GM23338 (cell line): Measurements from ENCODE around the gene CDYL2. TPM values are rescaled to one million over a fixed set of nuclear protein-coding genes. Genes with fewer than 3 reads are reported as not detected.

ENCODE experiments used
- ATAC-seq: fragments of 200-7000 bp; cut with Tn5 transposase; 3 replicates; pipeline ENCODE4 v1.9.1; 2020
- DNase-seq: peaks from one replicate; pipeline ENCODE4 v3.0.0-alpha.2; 2015; ENCODE audit warnings: low spot score
- H2AFZ ChIP-seq: fragments of 200-600 bp; sonication (generic); 2 replicates; pipeline ENCODE4 v1.8.0; 2016; ENCODE audit warnings: antibody characterized with exemption, mild to moderate bottlenecking, moderate library complexity
- H3F3A ChIP-seq: fragments of 200-600 bp; sonication (generic); replicated peaks from 2 replicates; pipeline ENCODE4 v1.8.0; 2017; ENCODE audit warnings: antibody characterized with exemption, mixed run types, low read depth
- H3K27ac ChIP-seq: fragments of 200-600 bp; sonication (generic); 2 replicates; pipeline ENCODE4 v1.6.1; 2016; ENCODE audit warnings: low read depth
- H3K27me3 ChIP-seq: fragments of 200-600 bp; sonication (generic); 2 replicates; pipeline ENCODE4 v1.8.0; 2016; ENCODE audit warnings: mild to moderate bottlenecking, mixed run types, moderate library complexity; ENCODE audit not compliant: insufficient read depth
- H3K36me3 ChIP-seq: fragments of 200-600 bp; sonication (generic); 2 replicates; pipeline ENCODE4 v1.8.0; 2016; ENCODE audit warnings: mild to moderate bottlenecking; ENCODE audit not compliant: insufficient read depth
- H3K4me1 ChIP-seq: fragments of 200-600 bp; sonication (generic); 2 replicates; pipeline ENCODE4 v1.8.0; 2016; ENCODE audit warnings: mild to moderate bottlenecking, moderate library complexity; ENCODE audit not compliant: insufficient read depth
- H3K4me2 ChIP-seq: fragments of 200-600 bp; sonication (generic); 2 replicates; pipeline ENCODE4 v1.7.1; 2017; ENCODE audit warnings: mixed run types
- H3K4me3 ChIP-seq: fragments of 200-600 bp; sonication (generic); 2 replicates; pipeline ENCODE4 v1.6.1; 2016; ENCODE audit warnings: mixed run types
- H3K79me2 ChIP-seq: fragments of 200-600 bp; sonication (generic); replicated peaks from 2 replicates; pipeline ENCODE4 v1.8.0; 2017; ENCODE audit warnings: mild to moderate bottlenecking; ENCODE audit not compliant: insufficient read depth
- H3K9me2 ChIP-seq: fragments of 200-600 bp; sonication (generic); 2 replicates; pipeline ENCODE4 v1.8.0; 2017; ENCODE audit not compliant: insufficient read depth
- H4K20me1 ChIP-seq: fragments of 200-600 bp; sonication (generic); replicated peaks from 2 replicates; pipeline ENCODE4 v1.8.0; 2017; ENCODE audit warnings: mild to moderate bottlenecking; ENCODE audit not compliant: insufficient read depth
- H3K27ac Mint-ChIP-seq: 2 replicates; pipeline ENCODE4 v1.8.0; 2020; ENCODE audit warnings: inconsistent platforms, mild to moderate bottlenecking, moderate library complexity, mixed read lengths
- H3K27me3 Mint-ChIP-seq: 3 replicates; pipeline ENCODE4 v1.8.0; 2022; ENCODE audit warnings: low read depth, mild to moderate bottlenecking, moderate library complexity, mixed read lengths, inconsistent platforms; ENCODE audit not compliant: insufficient read depth, poor library complexity
- H3K36me3 Mint-ChIP-seq: 3 replicates; pipeline ENCODE4 v1.8.0; 2021; ENCODE audit warnings: low read depth, mild to moderate bottlenecking, inconsistent platforms, moderate library complexity, mixed read lengths
- H3K4me1 Mint-ChIP-seq: 3 replicates; pipeline ENCODE4 v1.8.0; 2020; ENCODE audit warnings: mild to moderate bottlenecking, inconsistent platforms, mixed read lengths
- H3K4me3 Mint-ChIP-seq: 3 replicates; pipeline ENCODE4 v1.8.0; 2021; ENCODE audit warnings: moderate library complexity, mild to moderate bottlenecking, inconsistent platforms, mixed read lengths
- H3K9me3 Mint-ChIP-seq: 3 replicates; pipeline ENCODE4 v1.8.0; 2020; ENCODE audit warnings: moderate library complexity, mild to moderate bottlenecking, inconsistent platforms, mixed read lengths
- CREB1 ChIP-seq: fragments of 250-450 bp; sonication (Bioruptor Pico); IDR thresholded peaks from 2 replicates; pipeline ENCODE4 v1.5.0; 2020; ENCODE audit warnings: low read depth, mild to moderate bottlenecking, moderate library complexity
- EZH2 ChIP-seq: fragments of 200-600 bp; sonication (generic); IDR thresholded peaks from one replicate; pipeline ENCODE4 v1.8.0; 2017; ENCODE audit warnings: antibody characterized with exemption, mild to moderate bottlenecking, low read depth; ENCODE audit not compliant: unreplicated experiment
- EZH2phosphoT487 ChIP-seq: fragments of 200-600 bp; sonication (generic); IDR thresholded peaks from one replicate; pipeline ENCODE4 v1.8.1; 2018; ENCODE audit warnings: antibody characterized with exemption; ENCODE audit not compliant: unreplicated experiment
- JUNB ChIP-seq: IDR thresholded peaks from one replicate; pipeline ENCODE4 v1.6.1; 2016; ENCODE audit warnings: antibody characterized with exemption; ENCODE audit not compliant: unreplicated experiment
- NANOG ChIP-seq: IDR thresholded peaks from 2 replicates; pipeline ENCODE4 v1.6.1; 2016; ENCODE audit warnings: antibody characterized with exemption, borderline replicate concordance
- POLR2AphosphoS5 ChIP-seq: IDR thresholded peaks from 2 replicates; pipeline ENCODE4 v1.6.1; 2016; ENCODE audit warnings: antibody characterized with exemption, low read depth
- STAT1 ChIP-seq: IDR thresholded peaks from one replicate; pipeline ENCODE4 v1.6.1; 2016; ENCODE audit warnings: antibody characterized with exemption; ENCODE audit not compliant: unreplicated experiment
- ZNF114 ChIP-seq: fragments of 250-450 bp; sonication (Bioruptor Pico); IDR thresholded peaks from 2 replicates; pipeline ENCODE4 v1.5.0; 2020; ENCODE audit warnings: mild to moderate bottlenecking, moderate library complexity
- ZNF331 ChIP-seq: fragments of 250-450 bp; sonication (Bioruptor Pico); IDR thresholded peaks from 2 replicates; pipeline ENCODE4 v1.5.0; 2020; ENCODE audit warnings: low read depth, mild to moderate bottlenecking, moderate library complexity
- ZNF462 ChIP-seq: fragments of 250-450 bp; sonication (Bioruptor Pico); IDR thresholded peaks from 2 replicates; pipeline ENCODE4 v1.5.0; 2020; ENCODE audit warnings: mild to moderate bottlenecking, moderate library complexity
- polyA plus RNA-seq: library from polyadenylated mRNA; unstranded; fragments of >200 nt; fragmentation: Nextera tagmentation; extraction: Ambion mirVana; gene quantifications from 2 replicates; pipeline ENCODE4 v1.2.1, GENCODE V29; 2016
- total RNA-seq: library from RNA; depleted of rRNA; stranded (reverse); fragments of >200 nt; shearing (Covaris generic); gene quantifications from 2 replicates; pipeline ENCODE4 v1.2.3, GENCODE V29; 2014
- TF ChIP-seq, protein P1 (sequence below): IDR thresholded peaks from one replicate; pipeline ENCODE4 v1.6.1; 2018; ENCODE audit warnings: antibody characterized with exemption; ENCODE audit not compliant: unreplicated experiment
- TF ChIP-seq, protein P2 (sequence below), 2 experiments: fragments of 200-600 bp in 1 of 2; sonication (generic) in 1 of 2; conservative IDR thresholded peaks; 2 replicates each; pipeline versions ENCODE4 v1.5.1 to v1.6.1; 2016 to 2017; ENCODE audit warnings: antibody characterized with exemption in 2 of 2, low read depth in 2 of 2, mild to moderate bottlenecking in 2 of 2, moderate library complexity in 1 of 2
- TF ChIP-seq, protein P3 (sequence below): IDR thresholded peaks from 2 replicates; pipeline ENCODE4 v1.6.1; 2016; ENCODE audit warnings: antibody characterized with exemption

CDYL2 gene
- total and polyA plus RNA-seq, 2 experiments from 2014 or later, result 0.82 to 4.3 TPM

- H3K36me3 ChIP-seq, result no peaks in the 10 kb centered on the region
- no peaks in the 10 kb centered on the region for H3K36me3 Mint-ChIP-seq
- no peaks in the 10 kb centered on the region for H3K79me2 ChIP-seq
- H3K27me3 Mint-ChIP-seq, result peaks cover 6% of the 10 kb centered on the region
- TF ChIP-seq, protein P1, sequence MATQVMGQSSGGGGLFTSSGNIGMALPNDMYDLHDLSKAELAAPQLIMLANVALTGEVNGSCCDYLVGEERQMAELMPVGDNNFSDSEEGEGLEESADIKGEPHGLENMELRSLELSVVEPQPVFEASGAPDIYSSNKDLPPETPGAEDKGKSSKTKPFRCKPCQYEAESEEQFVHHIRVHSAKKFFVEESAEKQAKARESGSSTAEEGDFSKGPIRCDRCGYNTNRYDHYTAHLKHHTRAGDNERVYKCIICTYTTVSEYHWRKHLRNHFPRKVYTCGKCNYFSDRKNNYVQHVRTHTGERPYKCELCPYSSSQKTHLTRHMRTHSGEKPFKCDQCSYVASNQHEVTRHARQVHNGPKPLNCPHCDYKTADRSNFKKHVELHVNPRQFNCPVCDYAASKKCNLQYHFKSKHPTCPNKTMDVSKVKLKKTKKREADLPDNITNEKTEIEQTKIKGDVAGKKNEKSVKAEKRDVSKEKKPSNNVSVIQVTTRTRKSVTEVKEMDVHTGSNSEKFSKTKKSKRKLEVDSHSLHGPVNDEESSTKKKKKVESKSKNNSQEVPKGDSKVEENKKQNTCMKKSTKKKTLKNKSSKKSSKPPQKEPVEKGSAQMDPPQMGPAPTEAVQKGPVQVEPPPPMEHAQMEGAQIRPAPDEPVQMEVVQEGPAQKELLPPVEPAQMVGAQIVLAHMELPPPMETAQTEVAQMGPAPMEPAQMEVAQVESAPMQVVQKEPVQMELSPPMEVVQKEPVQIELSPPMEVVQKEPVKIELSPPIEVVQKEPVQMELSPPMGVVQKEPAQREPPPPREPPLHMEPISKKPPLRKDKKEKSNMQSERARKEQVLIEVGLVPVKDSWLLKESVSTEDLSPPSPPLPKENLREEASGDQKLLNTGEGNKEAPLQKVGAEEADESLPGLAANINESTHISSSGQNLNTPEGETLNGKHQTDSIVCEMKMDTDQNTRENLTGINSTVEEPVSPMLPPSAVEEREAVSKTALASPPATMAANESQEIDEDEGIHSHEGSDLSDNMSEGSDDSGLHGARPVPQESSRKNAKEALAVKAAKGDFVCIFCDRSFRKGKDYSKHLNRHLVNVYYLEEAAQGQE, result no peak
- TF ChIP-seq, protein P2, sequence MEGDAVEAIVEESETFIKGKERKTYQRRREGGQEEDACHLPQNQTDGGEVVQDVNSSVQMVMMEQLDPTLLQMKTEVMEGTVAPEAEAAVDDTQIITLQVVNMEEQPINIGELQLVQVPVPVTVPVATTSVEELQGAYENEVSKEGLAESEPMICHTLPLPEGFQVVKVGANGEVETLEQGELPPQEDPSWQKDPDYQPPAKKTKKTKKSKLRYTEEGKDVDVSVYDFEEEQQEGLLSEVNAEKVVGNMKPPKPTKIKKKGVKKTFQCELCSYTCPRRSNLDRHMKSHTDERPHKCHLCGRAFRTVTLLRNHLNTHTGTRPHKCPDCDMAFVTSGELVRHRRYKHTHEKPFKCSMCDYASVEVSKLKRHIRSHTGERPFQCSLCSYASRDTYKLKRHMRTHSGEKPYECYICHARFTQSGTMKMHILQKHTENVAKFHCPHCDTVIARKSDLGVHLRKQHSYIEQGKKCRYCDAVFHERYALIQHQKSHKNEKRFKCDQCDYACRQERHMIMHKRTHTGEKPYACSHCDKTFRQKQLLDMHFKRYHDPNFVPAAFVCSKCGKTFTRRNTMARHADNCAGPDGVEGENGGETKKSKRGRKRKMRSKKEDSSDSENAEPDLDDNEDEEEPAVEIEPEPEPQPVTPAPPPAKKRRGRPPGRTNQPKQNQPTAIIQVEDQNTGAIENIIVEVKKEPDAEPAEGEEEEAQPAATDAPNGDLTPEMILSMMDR (conservative IDR thresholded peaks at IDR 0.05; ENCODE audit: low read depth in 2 of 2), result no peak
- no peak for TF ChIP-seq EZH2phosphoT487
- TF ChIP-seq ZNF331 (CRISPR knock-in tag), result no peak
- TF ChIP-seq CREB1 (CRISPR knock-in tag), result no peak
- no peak for TF ChIP-seq NANOG
- TF ChIP-seq JUNB, result no peak
- no peak for TF ChIP-seq ZNF114 (CRISPR knock-in tag)
- TF ChIP-seq, protein P3, sequence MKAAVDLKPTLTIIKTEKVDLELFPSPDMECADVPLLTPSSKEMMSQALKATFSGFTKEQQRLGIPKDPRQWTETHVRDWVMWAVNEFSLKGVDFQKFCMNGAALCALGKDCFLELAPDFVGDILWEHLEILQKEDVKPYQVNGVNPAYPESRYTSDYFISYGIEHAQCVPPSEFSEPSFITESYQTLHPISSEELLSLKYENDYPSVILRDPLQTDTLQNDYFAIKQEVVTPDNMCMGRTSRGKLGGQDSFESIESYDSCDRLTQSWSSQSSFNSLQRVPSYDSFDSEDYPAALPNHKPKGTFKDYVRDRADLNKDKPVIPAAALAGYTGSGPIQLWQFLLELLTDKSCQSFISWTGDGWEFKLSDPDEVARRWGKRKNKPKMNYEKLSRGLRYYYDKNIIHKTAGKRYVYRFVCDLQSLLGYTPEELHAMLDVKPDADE, result no peak
- no peak for TF ChIP-seq STAT1
- TF ChIP-seq POLR2AphosphoS5, result no peak
- no peak for TF ChIP-seq EZH2
- TF ChIP-seq ZNF462 (CRISPR knock-in tag), result no peak
- 0 out of 2 replicates have a peak, but pooled peaks cover 3% of the 10 kb centered on the region for H3K9me2 ChIP-seq
- H3K9me3 Mint-ChIP-seq, result no peaks in the 10 kb centered on the region
- H4K20me1 ChIP-seq, result no peaks in the 10 kb centered on the region
- DNase-seq, result no peak
- no peak overlapping the region for H3K27ac Mint-ChIP-seq
- H2AFZ ChIP-seq, result no peak overlapping the region
- no peaks in the 10 kb centered on the region for H3K27me3 ChIP-seq
- no peak overlapping the region for H3K4me2 ChIP-seq
- no peak overlapping the region for H3K4me3 Mint-ChIP-seq
- H3K4me1 ChIP-seq, result no peaks in the 10 kb centered on the region
- H3K27ac ChIP-seq, result no peak overlapping the region
- H3K4me3 ChIP-seq, result no peak overlapping the region
- no peaks in the 10 kb centered on the region for H3K4me1 Mint-ChIP-seq
- no peak for ATAC-seq
- H3F3A ChIP-seq, result no peaks in the 10 kb centered on the region
These were observed 247.9 kb downstream of the CDYL2 start for GRCh38 chr16:80556481-80556880.
